HG03159 (cell line): ENCODE data around the gene VSNL1.
"Not testable (repeated sequence)": the region's sequence is repeated elsewhere in the genome, so short reads cannot be mapped to it uniquely, and the experiment has no call there.

Experiments used
- ATAC-seq: cut with Tn5 transposase; IDR thresholded peaks from one replicate; pipeline ENCODE4 v1.9.1; 2021; ENCODE audit warnings: mild to moderate bottlenecking, moderate library complexity; ENCODE audit not compliant: unreplicated experiment

VSNL1 gene

DNA sequence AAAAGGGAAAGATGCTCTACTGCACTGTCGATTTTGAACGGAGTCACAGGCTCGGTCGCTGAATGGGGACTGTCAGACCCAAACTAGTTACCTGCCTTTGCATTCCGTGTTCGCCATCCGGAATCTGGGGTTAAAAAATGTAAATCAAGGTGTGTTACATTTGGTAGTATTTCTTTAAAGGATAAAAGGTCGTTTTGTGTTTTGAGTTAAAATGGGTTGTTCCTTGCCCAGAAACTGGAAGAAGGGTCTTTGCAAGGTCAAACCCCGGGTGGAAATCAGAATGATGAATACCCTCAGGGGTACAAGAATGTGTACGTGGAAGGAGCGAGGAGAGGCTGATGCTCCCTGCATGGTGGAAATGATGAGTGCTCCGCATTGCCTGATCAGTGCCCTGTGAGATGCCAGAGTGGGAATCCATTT lies 1.0 kb downstream of the VSNL1 start:
- ATAC-seq, result no peak

DNA sequence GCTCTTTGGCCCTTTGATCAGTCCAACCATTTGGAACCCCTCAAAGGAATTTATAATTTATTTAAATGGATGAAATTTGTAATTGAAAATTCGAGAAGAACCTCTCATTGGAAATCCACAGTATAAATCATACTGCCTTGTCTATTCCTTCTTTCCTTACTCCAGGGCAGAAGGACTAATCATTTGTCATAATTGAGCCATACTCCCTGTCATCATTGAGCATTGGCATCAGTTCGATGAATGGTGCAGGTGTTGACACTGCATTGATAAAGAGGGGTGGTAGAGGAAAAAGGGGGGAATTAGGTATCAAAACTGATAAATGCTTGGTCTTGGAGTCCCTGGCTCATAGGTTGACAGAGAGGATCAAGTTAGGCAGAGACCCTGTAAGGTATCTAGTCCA lies 2.0 kb downstream of the VSNL1 start:
- no peak for ATAC-seq

DNA sequence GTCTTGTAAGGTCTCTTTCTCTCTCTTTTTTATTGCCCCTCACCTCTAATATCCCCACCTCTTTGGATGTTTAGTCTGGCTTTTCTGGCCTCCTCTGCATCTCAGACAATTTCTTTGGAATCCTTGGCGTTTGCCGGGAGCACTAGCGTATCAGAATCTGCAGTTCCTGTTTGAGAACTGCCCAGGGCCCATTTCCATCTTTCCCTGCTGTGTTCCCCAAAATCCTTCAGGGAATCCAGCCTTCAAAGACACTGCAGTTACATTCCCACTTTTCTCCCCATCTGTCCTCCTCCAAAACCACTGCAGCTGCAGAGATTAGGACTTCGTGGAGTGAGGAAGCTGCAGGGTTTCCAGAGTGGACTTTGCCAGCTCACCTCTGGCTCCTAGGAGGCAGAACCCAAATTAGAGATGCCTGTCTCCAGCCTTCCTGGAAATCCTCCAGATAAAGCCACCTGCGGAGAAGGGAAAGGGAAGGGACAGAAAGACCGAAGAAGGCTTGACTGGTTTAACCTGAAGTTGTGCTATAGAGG lies 2.7 kb downstream of the VSNL1 start:
- no peak for ATAC-seq

DNA sequence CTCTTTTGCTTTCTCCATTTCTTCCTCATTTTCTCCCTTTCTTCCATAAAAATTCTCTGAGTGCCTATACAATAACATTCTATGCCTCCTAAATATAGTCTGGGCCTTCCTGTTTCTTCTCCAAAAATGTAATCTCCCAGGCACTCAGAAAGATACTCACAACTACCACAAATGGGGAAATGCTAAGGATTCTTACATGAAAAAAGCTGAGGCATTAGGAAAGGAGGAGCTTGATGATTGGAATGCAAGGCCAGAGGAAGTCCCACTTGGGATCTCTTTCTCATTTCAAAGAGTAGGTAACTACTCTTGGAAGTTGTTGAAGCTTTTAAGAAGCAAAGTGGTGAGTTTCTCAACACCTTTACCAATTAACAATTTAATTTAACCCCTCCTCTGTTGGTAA lies 3.4 kb downstream of the VSNL1 start:
- no peak for ATAC-seq

DNA sequence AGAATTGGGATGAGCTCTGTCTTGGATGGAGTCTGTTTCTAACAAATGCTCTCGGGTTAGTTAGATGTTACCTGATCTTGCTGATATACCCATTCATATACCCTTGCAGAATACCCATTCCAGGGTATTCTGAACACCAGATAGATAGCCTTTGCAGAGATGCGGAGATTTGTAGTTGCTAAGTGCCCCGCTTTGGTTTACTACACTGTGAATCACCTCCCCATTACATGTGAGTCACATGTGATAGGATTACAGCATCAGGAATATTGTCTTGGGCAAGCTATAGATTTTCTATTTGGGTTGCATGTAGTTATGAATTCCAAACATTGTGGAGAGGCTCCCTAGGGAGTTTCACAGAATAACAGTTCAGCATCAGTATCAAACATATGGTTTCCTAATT lies 3.8 kb downstream of the VSNL1 start:
- no peak for ATAC-seq

DNA sequence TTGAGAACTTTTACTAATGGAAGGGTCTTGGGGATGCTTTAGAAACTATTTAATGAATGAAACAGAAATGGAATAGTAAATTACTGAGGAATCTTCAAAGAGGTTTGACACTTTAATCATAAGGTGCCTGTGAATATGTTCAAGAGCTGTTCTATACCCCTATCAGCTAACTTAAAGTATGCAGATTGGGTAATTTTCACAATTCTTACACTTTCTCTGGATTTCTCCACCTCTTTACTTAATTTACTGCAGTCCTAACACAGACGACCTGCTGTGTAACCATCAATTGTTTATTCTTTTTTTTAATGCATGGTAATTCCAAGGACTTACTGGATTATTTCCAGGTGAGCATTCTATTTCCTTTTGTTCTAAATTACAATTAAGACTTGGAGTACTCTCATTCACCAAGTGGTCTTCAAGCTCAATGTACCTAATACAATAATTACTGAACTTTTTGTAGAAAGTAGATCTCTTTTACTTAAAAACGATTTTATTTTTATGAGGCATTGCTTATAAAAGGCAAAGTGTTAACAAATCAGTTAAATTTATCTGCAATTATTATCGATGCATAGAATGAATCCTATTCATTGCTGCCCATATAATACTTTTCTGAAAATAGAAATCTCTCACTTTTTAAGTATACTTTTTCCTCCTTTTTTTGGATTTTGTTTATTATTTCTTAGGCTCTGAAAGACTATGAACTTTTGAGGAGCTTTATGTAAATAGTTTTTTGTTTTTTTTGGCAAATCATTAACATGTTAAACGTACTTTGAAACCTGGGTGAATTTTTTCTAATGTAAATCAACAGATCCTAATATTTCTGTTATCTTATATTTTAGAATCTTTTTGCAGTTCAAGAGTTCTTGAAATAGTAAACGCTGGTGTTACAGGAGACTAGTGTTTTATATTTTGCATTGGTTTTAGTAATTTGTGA lies 5.5 kb downstream of the VSNL1 start:
- no peak for ATAC-seq

DNA sequence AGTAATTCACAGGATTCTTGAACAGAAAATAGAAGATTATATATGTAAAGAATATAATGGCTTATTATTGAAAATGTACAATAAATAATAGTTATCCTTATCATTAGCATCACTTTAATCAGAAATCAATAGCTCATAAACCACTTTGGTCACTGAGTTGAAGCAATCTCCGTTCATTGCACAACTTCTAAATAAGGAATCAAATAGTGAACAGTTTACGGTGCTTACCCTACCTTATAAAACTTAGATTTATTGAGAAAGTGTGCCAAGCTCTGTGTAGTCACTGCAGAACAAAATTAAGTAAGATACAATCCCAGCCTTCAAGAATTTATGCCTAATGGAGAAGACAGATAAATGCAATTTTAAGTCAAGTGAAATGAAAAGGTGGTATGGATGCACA lies 6.7 kb downstream of the VSNL1 start:
- no peak for ATAC-seq

DNA sequence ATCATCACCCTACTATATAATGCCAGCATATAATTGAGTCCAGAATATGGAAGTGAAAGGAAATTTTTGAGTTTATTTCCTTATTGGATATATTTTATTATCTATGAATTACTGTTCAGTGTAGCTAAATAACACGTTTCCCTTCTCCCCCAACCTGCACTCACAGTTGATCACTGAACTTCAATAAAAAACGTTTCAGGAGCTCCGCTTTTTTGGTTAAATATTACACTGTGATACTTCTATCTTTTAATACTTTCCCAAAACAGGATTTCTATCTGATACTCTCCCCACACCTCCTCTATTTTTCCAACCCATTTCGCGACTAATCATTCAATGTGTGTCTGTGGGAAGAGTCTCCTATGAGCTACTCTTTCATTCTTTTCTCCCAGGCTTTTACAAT lies 7.2 kb downstream of the VSNL1 start:
- ATAC-seq, result no peak

DNA sequence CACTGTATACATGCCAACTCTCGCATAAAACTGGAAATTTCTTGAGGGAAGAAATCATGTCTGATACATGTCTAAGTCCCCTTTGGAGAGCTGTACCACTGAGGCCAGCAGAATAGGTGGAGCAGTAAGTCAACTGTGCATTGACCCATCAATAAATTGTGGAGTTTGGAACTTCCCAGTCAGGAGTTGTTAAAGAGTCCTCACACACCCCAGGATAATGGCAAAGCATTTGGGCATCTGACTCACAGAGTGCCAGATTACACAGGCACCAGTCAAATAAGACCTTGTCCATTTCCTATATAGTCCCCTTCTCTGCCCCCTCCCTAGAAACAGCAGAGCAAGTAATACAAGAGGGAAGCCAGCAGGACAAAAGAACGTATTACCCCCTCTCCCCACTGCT lies 10.4 kb downstream of the VSNL1 start:
- no peak for ATAC-seq

DNA sequence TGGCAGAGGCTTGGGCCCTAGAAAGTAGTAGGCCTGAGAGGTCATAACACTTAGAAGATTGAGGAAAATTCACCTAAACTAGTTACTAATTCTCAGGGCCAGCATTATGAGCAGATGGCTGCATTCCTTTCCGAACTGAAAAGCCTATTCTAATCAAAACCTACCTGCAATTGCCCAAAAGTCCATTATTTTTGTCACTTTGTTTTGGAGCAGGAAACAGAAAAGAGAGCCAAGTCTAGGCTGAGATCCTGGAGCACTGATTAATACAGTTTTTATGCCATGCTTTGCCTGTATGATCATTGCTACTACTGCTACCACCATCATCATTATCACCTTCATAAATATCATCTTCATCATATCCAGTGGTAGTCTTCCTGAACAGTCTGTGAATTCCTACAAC lies 14.7 kb downstream of the VSNL1 start:
- ATAC-seq, result no peak

DNA sequence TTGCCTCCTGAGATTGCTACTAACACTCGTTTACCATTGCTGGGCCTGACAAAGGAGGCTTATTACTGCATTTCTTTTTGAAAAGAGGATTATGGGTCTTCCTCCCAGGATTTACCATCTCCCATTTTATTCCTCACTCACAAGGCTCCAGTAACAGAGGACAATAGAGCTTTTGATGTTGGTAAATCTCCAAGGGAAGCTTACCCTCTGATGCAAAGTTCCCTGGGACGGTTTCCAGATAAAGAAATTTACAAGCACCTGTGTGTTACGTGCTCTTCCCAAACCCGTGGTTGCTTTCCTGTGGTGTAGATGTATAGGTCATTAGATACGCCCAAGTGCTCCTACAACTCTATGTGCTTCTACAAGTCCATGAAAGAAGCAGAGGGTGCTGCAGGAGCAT lies 17.1 kb downstream of the VSNL1 start:
- ATAC-seq, result no peak

DNA sequence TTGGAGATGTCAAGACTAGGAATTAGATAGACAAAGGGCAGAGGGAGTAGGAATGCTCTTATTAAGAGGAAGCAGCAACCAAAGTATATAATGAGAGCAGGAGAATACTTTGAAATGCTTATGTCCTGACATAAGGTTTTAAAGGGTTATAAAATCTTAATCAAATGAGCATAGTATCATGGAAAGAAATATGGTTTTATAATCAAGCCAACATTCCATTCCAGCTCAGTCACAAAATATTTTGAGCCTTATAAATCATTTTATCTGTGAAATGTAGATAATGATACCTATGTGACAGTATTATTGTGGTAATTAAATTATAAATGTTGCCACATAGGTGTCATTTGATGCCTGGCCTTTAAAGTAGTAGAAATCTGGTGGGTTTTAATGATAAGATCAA lies 17.6 kb downstream of the VSNL1 start:
- no peak for ATAC-seq

DNA sequence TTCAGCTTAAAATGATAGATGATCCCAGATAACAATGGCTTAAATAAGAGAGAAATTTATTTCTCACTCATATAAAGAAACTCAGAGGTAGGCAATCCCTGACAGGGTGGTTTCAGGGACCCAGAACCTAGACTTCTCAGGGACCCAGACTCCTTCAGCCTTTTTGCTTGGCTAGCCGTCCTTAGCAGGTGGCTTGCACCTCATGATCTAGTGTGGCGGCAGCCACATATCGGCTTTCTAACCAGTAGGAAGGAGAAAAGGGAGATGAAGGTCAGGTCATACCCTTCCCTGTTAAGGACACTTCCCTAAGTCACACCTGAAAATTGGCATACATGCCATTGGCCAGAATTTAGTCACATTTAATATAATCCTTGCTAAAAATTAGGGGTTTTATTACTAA lies 18.4 kb downstream of the VSNL1 start:
- ATAC-seq, result no peak

DNA sequence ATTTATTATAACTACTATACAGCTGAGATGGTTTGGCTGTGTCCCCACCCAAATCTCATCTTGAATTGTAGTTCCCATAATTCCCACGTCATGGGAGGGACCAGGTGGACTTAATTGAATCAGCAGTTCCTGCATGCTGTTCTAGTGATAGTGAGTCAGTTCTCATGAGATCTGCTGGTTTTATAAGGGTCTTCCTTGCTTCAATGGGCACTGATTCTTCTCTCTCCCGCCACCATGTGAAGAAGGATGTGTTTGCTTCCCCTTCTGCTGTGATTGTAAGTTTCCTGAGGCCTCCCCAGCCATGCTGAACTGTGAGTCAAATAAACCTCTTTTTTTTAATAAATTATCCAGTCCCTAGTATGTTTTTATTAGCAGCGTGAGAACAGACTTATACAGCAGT lies 25.2 kb downstream of the VSNL1 start:
- ATAC-seq, result not testable (repeated sequence)

DNA sequence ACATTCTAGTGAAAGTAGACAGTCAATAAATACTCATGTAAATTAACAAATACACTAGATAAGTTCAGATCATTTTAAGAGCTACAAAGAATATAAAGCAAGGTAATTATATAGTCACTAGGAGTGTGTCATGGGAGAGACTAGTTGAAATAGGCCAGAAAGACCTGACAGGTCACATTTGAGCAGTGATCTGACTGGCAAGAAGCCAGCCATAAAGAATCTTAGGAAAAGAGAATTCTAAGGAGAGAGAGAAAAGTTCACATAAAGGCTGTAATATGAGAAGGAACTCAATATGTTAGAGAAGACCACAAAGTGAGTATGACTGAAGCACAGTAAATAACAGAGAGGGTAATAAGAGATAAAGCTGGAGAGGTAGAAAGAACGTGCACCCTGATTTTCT lies 31.2 kb downstream of the VSNL1 start:
- no peak for ATAC-seq

DNA sequence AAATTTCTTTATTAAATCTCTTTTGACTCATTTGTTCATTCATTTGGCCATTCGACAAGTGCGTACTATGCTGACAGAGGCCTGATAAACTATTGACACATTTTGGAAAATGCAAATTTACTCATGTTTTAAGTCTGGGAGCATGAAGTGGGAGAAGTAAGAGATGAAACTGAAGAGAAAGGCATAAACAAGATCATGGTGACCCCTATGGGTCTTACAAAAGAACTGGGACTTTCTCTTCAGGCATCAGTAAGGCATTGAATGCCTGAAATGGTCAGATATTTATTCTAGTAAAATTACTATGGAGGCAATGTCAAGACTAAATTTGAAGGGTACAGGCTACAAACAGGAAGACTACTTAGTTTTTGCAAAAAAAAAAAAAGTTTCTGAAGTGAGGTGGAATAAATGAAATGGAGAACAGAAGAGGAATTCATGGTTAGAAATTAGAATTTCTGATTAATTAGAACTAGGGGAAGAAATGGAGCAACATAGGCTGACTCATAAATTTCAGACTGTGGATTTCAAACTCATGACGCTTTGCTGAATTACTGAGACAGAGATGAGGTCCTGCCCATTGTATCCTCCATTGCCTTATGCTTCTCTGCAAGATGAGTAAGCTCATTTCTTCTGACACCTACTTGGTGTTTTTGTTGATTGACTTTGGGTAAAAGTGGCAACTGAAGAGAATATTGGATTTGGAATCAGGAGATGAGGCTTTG lies 32.7 kb downstream of the VSNL1 start:
- ATAC-seq, result no peak

DNA sequence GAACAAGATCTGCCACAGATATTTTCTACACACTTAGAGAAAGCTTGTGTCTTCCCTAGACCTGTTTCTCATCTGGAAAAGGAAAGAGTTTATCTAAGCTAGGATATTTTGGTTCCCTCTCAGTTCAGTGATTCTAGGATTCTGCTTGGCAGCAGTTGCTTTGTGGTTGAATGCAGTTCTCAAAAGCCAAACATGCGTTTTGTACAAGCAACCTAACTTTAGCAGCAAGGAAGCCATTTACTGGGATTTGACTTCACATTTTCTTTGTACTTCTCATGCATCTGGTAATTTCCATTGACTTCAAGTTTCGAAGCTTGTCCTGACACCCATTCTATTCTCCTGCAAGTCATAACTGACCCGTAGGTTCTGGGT lies 33.3 kb downstream of the VSNL1 start:
- ATAC-seq, result no peak

DNA sequence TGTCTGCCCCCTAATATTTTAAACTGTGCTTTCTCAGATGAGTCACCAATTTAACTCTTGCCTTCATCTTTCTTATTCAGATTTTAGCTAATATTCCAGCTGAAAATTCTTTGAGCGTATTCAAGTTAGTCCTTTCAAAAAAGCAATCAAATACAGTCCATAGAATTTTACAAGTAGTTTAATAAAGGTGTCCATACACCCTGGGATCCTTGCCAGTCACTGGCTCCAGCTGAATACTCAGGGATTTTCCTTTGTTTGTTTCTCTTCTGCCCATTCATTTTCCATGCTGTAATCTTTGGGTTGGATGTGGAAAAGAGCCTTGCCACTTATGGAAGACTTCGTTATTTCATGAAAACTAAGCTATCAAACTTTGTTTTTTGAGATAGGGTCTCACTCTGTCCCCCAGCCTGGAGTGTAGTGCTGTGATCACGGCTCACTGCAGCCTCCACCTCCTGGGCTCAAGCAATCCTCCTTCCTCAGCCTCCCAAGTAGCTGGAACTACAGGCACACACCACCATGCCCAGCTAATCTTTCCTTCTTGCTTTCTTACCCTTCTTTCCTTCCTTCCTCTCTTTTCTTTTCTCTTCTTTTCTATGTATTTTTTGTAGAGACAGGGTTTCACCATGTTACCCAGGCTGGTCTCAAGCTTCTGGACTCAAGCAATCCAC lies 34.0 kb downstream of the VSNL1 start:
- ATAC-seq, result no peak

DNA sequence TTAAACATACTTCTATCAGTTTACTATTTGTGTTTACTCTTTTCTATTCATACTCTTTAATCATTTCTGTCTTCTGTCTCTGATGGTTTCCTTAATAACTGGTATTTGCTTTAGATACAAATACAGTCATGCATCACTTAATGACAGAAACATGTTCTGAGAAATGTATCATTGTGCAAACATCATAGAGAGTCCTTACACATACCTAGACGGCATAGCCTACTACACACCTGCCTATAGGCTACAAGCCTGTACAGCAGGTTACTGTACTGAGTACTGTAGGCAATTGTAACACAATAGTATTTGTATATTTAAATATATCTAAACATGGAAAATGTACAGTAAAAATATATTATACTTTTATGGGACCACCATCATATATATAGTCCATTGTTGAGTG lies 36.3 kb downstream of the VSNL1 start:
- ATAC-seq, result no peak

DNA sequence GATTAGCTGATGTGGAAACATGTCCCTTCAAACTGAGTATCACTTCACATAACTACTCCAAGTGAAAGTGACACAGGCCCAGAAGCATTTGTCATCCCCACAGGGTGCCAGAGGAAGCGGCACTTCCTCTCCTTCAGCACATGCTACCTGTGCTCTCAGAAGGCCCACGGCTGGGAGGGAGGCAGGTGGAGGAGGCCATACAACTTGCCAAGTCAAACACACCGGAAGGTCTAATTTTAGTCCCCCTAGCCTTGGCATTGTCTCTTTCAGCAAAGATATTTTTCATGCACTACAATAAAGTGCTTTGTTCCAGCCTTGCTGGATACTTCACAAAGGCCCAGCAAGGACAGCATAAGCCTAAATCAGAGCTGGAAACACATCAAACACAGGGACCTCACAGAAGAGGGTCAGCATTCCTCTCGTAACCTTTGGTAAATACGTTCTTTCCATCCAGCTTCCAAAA lies 38.0 kb downstream of the VSNL1 start:
- ATAC-seq, result peak; percentile 64

DNA sequence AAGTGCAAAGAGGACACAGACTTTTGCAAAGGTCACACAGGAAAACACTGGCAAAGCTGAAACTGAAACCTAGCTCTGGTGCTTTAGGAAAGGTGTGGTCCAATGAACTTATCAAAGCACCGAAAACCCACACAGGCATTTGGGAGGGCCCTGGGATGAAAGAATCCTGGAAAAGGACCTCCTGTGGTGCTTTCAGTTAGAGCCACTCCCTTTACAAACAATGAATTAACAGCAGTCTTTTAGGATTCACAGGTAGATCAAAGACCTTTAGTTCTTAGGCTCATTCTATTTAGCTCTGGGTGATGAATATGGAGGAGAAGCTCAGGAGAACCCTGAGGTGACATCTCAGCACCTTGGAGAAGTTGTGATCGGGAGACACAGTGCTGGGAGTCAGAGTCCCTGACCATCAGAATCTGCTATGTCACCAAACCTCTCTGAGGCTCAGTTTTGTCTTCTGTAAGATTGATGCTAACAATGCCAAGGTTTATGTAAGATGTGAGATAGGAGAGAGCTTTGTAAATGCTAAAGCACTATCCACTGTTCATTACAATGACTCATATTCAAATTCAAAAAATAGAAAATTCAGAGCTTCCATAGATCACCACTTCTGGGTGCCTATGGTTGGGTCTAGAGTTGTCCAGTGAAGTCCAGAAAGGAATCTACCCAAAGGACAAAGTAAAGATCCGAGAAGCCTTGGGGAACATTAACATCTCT lies 39.3 kb downstream of the VSNL1 start:
- no peak for ATAC-seq
